Aorta (tissue), 5 donors: ENCODE measurements around the gene ITGA6. TPM values are rescaled to one million over a fixed set of nuclear protein-coding genes. Genes with fewer than 3 reads are reported as not detected.
A peak's percentile ranks its signal among the peaks of the same experiment; 100 is the strongest.

Experiments used
- ATAC-seq: fragments of 200-7000 bp; cut with Tn5 transposase; one replicate; pipeline ENCODE4 v1.9.1; 2022; ENCODE audit warnings: moderate library complexity; ENCODE audit not compliant: low FRiP score
- DNase-seq, 2 donors: peaks; one replicate each; pipeline ENCODE4 v3.0.0-alpha.2; 2020
- H3K27ac ChIP-seq, 2 donors: one replicate each; pipeline ENCODE4 v1.5.1; 2013; ENCODE audit warnings: low read length in 2 of 2, mild to moderate bottlenecking in 2 of 2, moderate library complexity in 2 of 2, control low read depth in 1 of 2, inconsistent platforms in 1 of 2, low read depth in 1 of 2
- H3K27me3 ChIP-seq, 2 donors: one replicate each; pipeline ENCODE4 v1.6.1; 2013; ENCODE audit warnings: control low read depth in 1 of 2, low read length in 1 of 2, mild to moderate bottlenecking in 1 of 2, moderate library complexity in 1 of 2; ENCODE audit not compliant: insufficient read depth in 2 of 2, control insufficient read depth in 1 of 2
- H3K36me3 ChIP-seq, 2 donors: one replicate each; pipeline ENCODE4 v1.6.1; 2013; ENCODE audit warnings: control low read depth in 1 of 2, low read length in 1 of 2, mild to moderate bottlenecking in 1 of 2; ENCODE audit not compliant: insufficient read depth in 2 of 2, control insufficient read depth in 1 of 2
- H3K4me1 ChIP-seq, 2 donors: one replicate each; pipeline ENCODE4 v1.6.1; 2013; ENCODE audit warnings: low read length in 2 of 2, control low read depth in 1 of 2, mild to moderate bottlenecking in 1 of 2, moderate library complexity in 1 of 2; ENCODE audit not compliant: insufficient read depth in 2 of 2, control insufficient read depth in 1 of 2
- H3K4me3 ChIP-seq, 2 donors: one replicate each; pipeline ENCODE4 v1.5.1; 2013; ENCODE audit warnings: low read length in 2 of 2, control low read depth in 1 of 2, mild to moderate bottlenecking in 1 of 2
- H3K9me3 ChIP-seq: one replicate; pipeline ENCODE4 v1.6.1; 2013; ENCODE audit warnings: mild to moderate bottlenecking, low read length; ENCODE audit not compliant: control insufficient read depth
- WGBS, 2 donors: extraction: QIAGEN DNeasy Blood & Tissue Kit; methylation state at CpG; one replicate each; pipeline ENCODE4 v1.1.7; 2013; 5-methylcytosine and 5-hydroxymethylcytosine counted together
- intact Hi-C, 2 donors: fragments of 100-400 bp; cut with DNase I; formaldehyde crosslinking; loops; one replicate each; pipeline versions ENCODE4 v1.14.2 to v1.15.0; 2022
- polyA plus RNA-seq, 2 donors: library from polyadenylated mRNA; stranded (reverse); fragments of 200-250 nt; gene quantifications; one replicate each; pipeline ENCODE4 v1.2.3, GENCODE V29; 2013
- total RNA-seq, 2 donors: library from RNA; stranded (reverse); fragmentation: NEBNext Ultra II Directional; extraction: Animal tissue kit (Norgen Biotek cat#: 25700); gene quantifications; one replicate each; pipeline ENCODE4 v1.2.1, GENCODE V29; 2021
- donor health status: healthy with polysubstance abuse.
- donor health status: Bipolar disorder and iron deficiency.
- donor health status: DM: no; HTN: no; CAD: no.
- donor health status: DM: no; HTN: no; CAD: no.
- donor health status: DM: yes; HTN: yes; CAD: no.

The ITGA6 gene
- total and polyA plus RNA-seq, 4 donors: 0.46 to 67.6 (median 26.5) TPM

GRCh38 chr2:172550419-172550818, 123.0 kb downstream of the ITGA6 start:
- no peaks in the 10 kb centered on the region for H3K36me3 ChIP-seq
- no peak for DNase-seq

GRCh38 chr2:172551271-172551670, 123.9 kb downstream of the ITGA6 start:
- H3K27me3 ChIP-seq: no peaks in the 10 kb centered on the region
- no peaks in the 10 kb centered on the region for H3K36me3 ChIP-seq
- ATAC-seq: no peak
- H3K27ac ChIP-seq: no peak overlapping the region
- no peaks in the 10 kb centered on the region for H3K4me1 ChIP-seq
- no peak overlapping the region for H3K4me3 ChIP-seq
- no peaks in the 10 kb centered on the region for H3K9me3 ChIP-seq
- no peak for DNase-seq
- intact Hi-C loops: no loop called here

More at GRCh38 chr2:172550419-172550818, 123.0 kb downstream of the ITGA6 start:
- Histone ChIP-seq H3K4me1 (no peaks in the 10 kb centered on the region), H3K9me3 (no peaks in the 10 kb centered on the region), H3K27ac (no peak overlapping the region), H3K4me3 (no peak overlapping the region), H3K27me3 (no peaks in the 10 kb centered on the region)
- no peak for ATAC-seq
- intact Hi-C loops: no loop called here

GRCh38 chr2:172552547-172553291, 125.3 kb downstream of the ITGA6 start:
- Histone ChIP-seq H3K9me3 (no peaks in the 10 kb centered on the region), H3K4me3 (no peak overlapping the region), H3K36me3 (no peaks in the 10 kb centered on the region), H3K27ac (no peak overlapping the region), H3K4me1 (no peaks in the 10 kb centered on the region), H3K27me3 (no peaks in the 10 kb centered on the region)
- intact Hi-C loops: no loop called here
- ATAC-seq (no peak), DNase-seq (no peak)
- WGBS, 2 donors: 85 to 86% methylated on average over 4 of the region's 4 CpGs

GRCh38 chr2:172554352-172555271, 127.2 kb downstream of the ITGA6 start:
- ATAC-seq (no peak), DNase-seq (no peak)
- no peaks in the 10 kb centered on the region for H3K4me1 ChIP-seq
- intact Hi-C loops: loop anchor here in 1 of 2 donors (5.0 kb wide), 1 partner anchor 38 kb away; no protein-coding TSS in a partner anchor
- no peaks in the 10 kb centered on the region for H3K36me3 ChIP-seq
- no peaks in the 10 kb centered on the region for H3K9me3 ChIP-seq
- no peak overlapping the region for H3K27ac ChIP-seq
- H3K27me3 ChIP-seq: no peaks in the 10 kb centered on the region
- WGBS, 2 donors: 51 to 54% methylated on average over 18 of the region's 18 CpGs
- H3K4me3 ChIP-seq: peak overlapping the region in 1 of 2 donors; percentile 70

- Histone ChIP-seq H3K27ac (peak overlapping the region in 1 of 2 donors; percentile 53), H3K36me3 (no peaks in the 10 kb centered on the region), H3K9me3 (no peaks in the 10 kb centered on the region), H3K4me3 (peak overlapping the region; percentile 51 to 70), H3K27me3 (no peaks in the 10 kb centered on the region), H3K4me1 (no peaks in the 10 kb centered on the region)
- intact Hi-C loops: loop anchor here in 1 of 2 donors (5.0 kb wide), 1 partner anchor 37 kb away; no protein-coding TSS in a partner anchor
- 7% methylated on average over 8 of the region's 8 CpGs for WGBS, 2 donors
- DNase-seq (no peak), ATAC-seq (no peak)
These were observed 127.8 kb downstream of the ITGA6 start for GRCh38 chr2:172555272-172555521.

Other genes with a start within 250 kb of the ITGA6 start
- gene PDK1, start 128.5 kb downstream of the ITGA6 start, total RNA-seq: 10 to 100 TPM; 27.4 to 38.7 TPM
- gene PDK1, start 128.5 kb downstream of the ITGA6 start, polyA plus RNA-seq: 1 to 10 TPM; 1.9 to 3.2 TPM